GM21619 (cell line): ENCODE measurements around the gene RBP3.
"Not testable (repeated sequence)": the region's sequence is repeated elsewhere in the genome, so short reads cannot be mapped to it uniquely, and the experiment has no call there.

Source experiments
- ATAC-seq: cut with Tn5 transposase; IDR thresholded peaks from one replicate; pipeline ENCODE4 v1.9.1; 2021; ENCODE audit not compliant: unreplicated experiment

RBP3 gene

GRCh38 chr10:47370878-47371277 is 22.7 kb downstream of the RBP3 start:
- ATAC-seq, result no peak

- no peak for ATAC-seq
Measured at GRCh38 chr10:47371629-47372485, 23.7 kb downstream of the RBP3 start.

GRCh38 chr10:47372726-47373125 is 24.6 kb downstream of the RBP3 start:
- ATAC-seq, result no peak

- no peak for ATAC-seq
Measured at GRCh38 chr10:47374611-47375536, 26.7 kb downstream of the RBP3 start.

GRCh38 chr10:47376522-47377220 is 28.5 kb downstream of the RBP3 start:
- ATAC-seq, result no peak

GRCh38 chr10:47378183-47378510 is 30.0 kb downstream of the RBP3 start:
- ATAC-seq, result no peak

GRCh38 chr10:47378606-47379444 is 30.7 kb downstream of the RBP3 start:
- no peak for ATAC-seq

GRCh38 chr10:47379445-47379785 is 31.3 kb downstream of the RBP3 start:
- no peak for ATAC-seq

- no peak for ATAC-seq
Measured at GRCh38 chr10:47379901-47380300, 31.7 kb downstream of the RBP3 start.

- ATAC-seq, result no peak
Measured at GRCh38 chr10:47380341-47381102, 32.4 kb downstream of the RBP3 start.

- ATAC-seq, result no peak
Measured at GRCh38 chr10:47381103-47381395, 32.9 kb downstream of the RBP3 start.

- no peak for ATAC-seq
Measured at GRCh38 chr10:47381427-47382379, 33.5 kb downstream of the RBP3 start.

- no peak for ATAC-seq
Measured at GRCh38 chr10:47383261-47384147, 35.3 kb downstream of the RBP3 start.

- peak; percentile 89 for ATAC-seq
Measured at GRCh38 chr10:47384148-47384921, 36.2 kb downstream of the RBP3 start, which contains the start of gene ZNF488. ZNF488 (minus strand) TSS chr10:47384293; CDS start chr10:47368829, 15,464 bp downstream.

GRCh38 chr10:47386104-47386503 is 37.9 kb downstream of the RBP3 start:
- not testable (repeated sequence) for ATAC-seq

- no peak for ATAC-seq
Measured at GRCh38 chr10:47388879-47389278, 40.7 kb downstream of the RBP3 start.

GRCh38 chr10:47389619-47390018 is 41.5 kb downstream of the RBP3 start:
- ATAC-seq, result no peak
